Astrocyte (in vitro differentiated cells and primary cell): ENCODE measurements around the gene TRERF1.

Source experiments
- EZH2 ChIP-seq: IDR thresholded peaks from 2 replicates; pipeline ENCODE4 v1.6.1; 2012; ENCODE audit warnings: mild to moderate bottlenecking, low read length, inconsistent platforms; ENCODE audit not compliant: insufficient read depth
- TF ChIP-seq, protein P1 (sequence below): IDR thresholded peaks from 2 replicates; pipeline ENCODE4 v1.5.1; 2011; ENCODE audit warnings: low read depth, mild to moderate bottlenecking, inconsistent platforms, low read length, moderate library complexity; ENCODE audit not compliant: insufficient read depth

GRCh38 chr6:42227173-42227850 lies 224.4 kb downstream of the TRERF1 start:
- TF ChIP-seq, protein P1, sequence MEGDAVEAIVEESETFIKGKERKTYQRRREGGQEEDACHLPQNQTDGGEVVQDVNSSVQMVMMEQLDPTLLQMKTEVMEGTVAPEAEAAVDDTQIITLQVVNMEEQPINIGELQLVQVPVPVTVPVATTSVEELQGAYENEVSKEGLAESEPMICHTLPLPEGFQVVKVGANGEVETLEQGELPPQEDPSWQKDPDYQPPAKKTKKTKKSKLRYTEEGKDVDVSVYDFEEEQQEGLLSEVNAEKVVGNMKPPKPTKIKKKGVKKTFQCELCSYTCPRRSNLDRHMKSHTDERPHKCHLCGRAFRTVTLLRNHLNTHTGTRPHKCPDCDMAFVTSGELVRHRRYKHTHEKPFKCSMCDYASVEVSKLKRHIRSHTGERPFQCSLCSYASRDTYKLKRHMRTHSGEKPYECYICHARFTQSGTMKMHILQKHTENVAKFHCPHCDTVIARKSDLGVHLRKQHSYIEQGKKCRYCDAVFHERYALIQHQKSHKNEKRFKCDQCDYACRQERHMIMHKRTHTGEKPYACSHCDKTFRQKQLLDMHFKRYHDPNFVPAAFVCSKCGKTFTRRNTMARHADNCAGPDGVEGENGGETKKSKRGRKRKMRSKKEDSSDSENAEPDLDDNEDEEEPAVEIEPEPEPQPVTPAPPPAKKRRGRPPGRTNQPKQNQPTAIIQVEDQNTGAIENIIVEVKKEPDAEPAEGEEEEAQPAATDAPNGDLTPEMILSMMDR: no peak
- TF ChIP-seq EZH2: no peak
